K562 treated with DMSO at 1 percent for 4 hours (cell line): Measurements from ENCODE around the gene PITX1. TPM values are rescaled to one million over a fixed set of nuclear protein-coding genes. Genes with fewer than 3 reads are reported as not detected.

Experiments used
- total RNA-seq: library from RNA; unstranded; fragments of 300-600 nt; gene quantifications from 2 replicates; pipeline ENCODE4 v1.2.3, GENCODE V29; 2022; ENCODE audit not compliant: insufficient read depth

PITX1 gene
- total RNA-seq = 51.2 and 67.0 TPM in 2 replicates

GRCh38 chr5:135033901-135034235 is at the start of gene PITX1:
TSS of gene PITX1 (minus strand) at chr5:135034228. CDS start at chr5:135033881, 347 bp downstream.

Other genes starting within 250 kb of the PITX1 start
- gene C5orf24, start 188.3 kb downstream of the PITX1 start, total RNA-seq = 16.7 and 22.7 TPM in 2 replicates
- gene TXNDC15, start 159.9 kb downstream of the PITX1 start, total RNA-seq = 7.7 and 12.3 TPM in 2 replicates
- gene PCBD2, start 129.1 kb downstream of the PITX1 start, total RNA-seq = 1.7 and 2.6 TPM in 2 replicates
- gene CATSPER3, start 66.3 kb downstream of the PITX1 start, total RNA-seq = not detected in 2 replicates